ENCODE data around the gene GALNT10. TPM values are rescaled to one million over a fixed set of nuclear protein-coding genes. Genes with fewer than 3 reads are reported as not detected.

The GALNT10 gene
- polyA plus RNA-seq, 1 of the 3 experiments (the other 2 are of a cell fraction): 56.3 TPM

DNA sequence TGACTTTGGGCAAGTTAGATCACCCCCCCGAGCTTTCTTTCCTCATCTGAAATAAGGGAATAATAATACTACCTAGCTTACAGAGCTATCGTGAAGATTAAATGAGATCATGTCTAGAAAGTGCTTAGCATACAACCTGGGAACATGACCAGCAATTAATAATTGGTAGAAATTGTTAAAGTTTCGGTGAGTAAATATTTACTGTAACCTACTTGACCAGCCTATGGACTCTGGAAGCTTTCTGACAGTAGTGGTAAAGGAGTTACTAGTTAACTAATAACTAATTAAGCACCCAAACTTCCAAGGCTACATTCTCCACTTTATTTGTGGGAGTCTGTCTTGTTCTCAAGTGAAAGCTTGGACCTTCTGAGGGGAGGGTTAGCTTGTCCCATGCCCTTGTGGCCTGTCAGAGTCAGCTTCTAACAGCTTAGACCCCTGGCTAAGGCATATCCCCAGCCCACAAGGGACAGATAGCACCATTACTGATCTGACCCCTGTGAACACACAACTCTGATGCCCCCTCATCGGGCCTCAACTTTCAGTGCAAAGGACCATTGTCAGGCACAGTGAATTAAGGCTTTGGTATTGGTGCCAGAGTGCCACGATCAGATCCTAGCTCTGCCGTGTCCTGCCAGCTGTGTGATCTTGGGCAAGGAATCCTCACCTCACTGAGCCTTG is 196.6 kb downstream of the GALNT10 start:
- Histone ChIP-seq H3K9me3 (no peaks in the 10 kb centered on the region), H3K4me2 (no peak overlapping the region), H3K36me3 (replicated peaks in 1 of 2; ENCODE audit: control insufficient read depth in 1 of 2, insufficient read depth in 2 of 2, low read length in 1 of 2) (peaks cover 41 to 60% of the 10 kb centered on the region in 2 experiments), H3K9ac (no peak overlapping the region), H3K4me1 (ENCODE audit: control insufficient read depth in 1 of 2, insufficient read depth in 2 of 2, low read depth in 1 of 2, low read length in 1 of 2) (peaks cover 0 to 3% of the 10 kb centered on the region in 2 experiments; a peak in 1 of 4 replicates), H2AFZ (ENCODE audit: low read depth) (no peak overlapping the region), H3F3A (replicated peaks; ENCODE audit: insufficient read depth) (no peaks in the 10 kb centered on the region), H3K4me3 (ENCODE audit: low read depth in 2 of 2, low read length in 1 of 2) (no peak overlapping the region), H3K27ac (ENCODE audit: low read depth in 2 of 2, low read length in 1 of 2) (no peak overlapping the region), H3K9me2 (no peaks in the 10 kb centered on the region), H3K27me3 (ENCODE audit: insufficient read depth) (no peaks in the 10 kb centered on the region), H4K20me1 (ENCODE audit: insufficient read depth) (no peaks in the 10 kb centered on the region), H3K79me2 (ENCODE audit: insufficient read depth) (no peaks in the 10 kb centered on the region)
- no peak for DNase-seq
- TF ChIP-seq FOSL2 (IDR thresholded peaks at IDR 0.05; ENCODE audit: borderline replicate concordance, low read depth): no peak
- no peak for TF ChIP-seq YY1 (IDR thresholded peaks at IDR 0.05; ENCODE audit: low read depth)
- no peak for TF ChIP-seq TAF1 (IDR thresholded peaks at IDR 0.05; ENCODE audit: borderline replicate concordance, low read depth, low read length)
- TF ChIP-seq, protein P1, sequence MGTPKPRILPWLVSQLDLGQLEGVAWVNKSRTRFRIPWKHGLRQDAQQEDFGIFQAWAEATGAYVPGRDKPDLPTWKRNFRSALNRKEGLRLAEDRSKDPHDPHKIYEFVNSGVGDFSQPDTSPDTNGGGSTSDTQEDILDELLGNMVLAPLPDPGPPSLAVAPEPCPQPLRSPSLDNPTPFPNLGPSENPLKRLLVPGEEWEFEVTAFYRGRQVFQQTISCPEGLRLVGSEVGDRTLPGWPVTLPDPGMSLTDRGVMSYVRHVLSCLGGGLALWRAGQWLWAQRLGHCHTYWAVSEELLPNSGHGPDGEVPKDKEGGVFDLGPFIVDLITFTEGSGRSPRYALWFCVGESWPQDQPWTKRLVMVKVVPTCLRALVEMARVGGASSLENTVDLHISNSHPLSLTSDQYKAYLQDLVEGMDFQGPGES (IDR thresholded peaks at IDR 0.05; ENCODE audit: low read depth, low read length): no peak
- no peak for TF ChIP-seq RXRA (IDR thresholded peaks at IDR 0.05; ENCODE audit: borderline replicate concordance, low read depth)
- no peak for TF ChIP-seq ELF1 (IDR thresholded peaks at IDR 0.05)
- TF ChIP-seq, protein P2, sequence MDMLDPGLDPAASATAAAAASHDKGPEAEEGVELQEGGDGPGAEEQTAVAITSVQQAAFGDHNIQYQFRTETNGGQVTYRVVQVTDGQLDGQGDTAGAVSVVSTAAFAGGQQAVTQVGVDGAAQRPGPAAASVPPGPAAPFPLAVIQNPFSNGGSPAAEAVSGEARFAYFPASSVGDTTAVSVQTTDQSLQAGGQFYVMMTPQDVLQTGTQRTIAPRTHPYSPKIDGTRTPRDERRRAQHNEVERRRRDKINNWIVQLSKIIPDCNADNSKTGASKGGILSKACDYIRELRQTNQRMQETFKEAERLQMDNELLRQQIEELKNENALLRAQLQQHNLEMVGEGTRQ (IDR thresholded peaks at IDR 0.05; ENCODE audit: borderline replicate concordance, low read depth, low read length): no peak
- no peak for TF ChIP-seq TCF12 (IDR thresholded peaks at IDR 0.05)
- TF ChIP-seq RCOR1 (IDR thresholded peaks at IDR 0.05; ENCODE audit: low read length): no peak
- no peak for TF ChIP-seq GABPA (IDR thresholded peaks at IDR 0.05; ENCODE audit: low read depth)
- TF ChIP-seq, protein P3, sequence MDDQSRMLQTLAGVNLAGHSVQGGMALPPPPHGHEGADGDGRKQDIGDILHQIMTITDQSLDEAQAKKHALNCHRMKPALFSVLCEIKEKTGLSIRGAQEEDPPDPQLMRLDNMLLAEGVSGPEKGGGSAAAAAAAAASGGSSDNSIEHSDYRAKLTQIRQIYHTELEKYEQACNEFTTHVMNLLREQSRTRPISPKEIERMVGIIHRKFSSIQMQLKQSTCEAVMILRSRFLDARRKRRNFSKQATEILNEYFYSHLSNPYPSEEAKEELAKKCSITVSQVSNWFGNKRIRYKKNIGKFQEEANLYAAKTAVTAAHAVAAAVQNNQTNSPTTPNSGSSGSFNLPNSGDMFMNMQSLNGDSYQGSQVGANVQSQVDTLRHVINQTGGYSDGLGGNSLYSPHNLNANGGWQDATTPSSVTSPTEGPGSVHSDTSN (IDR thresholded peaks at IDR 0.05): no peak
- no peak for TF ChIP-seq NRF1 (IDR thresholded peaks at IDR 0.05; ENCODE audit: low read depth, low read length)
- no peak for TF ChIP-seq RAD21 (IDR thresholded peaks at IDR 0.05; ENCODE audit: low read length)
- TF ChIP-seq, protein P4, sequence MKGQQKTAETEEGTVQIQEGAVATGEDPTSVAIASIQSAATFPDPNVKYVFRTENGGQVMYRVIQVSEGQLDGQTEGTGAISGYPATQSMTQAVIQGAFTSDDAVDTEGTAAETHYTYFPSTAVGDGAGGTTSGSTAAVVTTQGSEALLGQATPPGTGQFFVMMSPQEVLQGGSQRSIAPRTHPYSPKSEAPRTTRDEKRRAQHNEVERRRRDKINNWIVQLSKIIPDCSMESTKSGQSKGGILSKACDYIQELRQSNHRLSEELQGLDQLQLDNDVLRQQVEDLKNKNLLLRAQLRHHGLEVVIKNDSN (IDR thresholded peaks at IDR 0.05; ENCODE audit: borderline replicate concordance, low read depth): no peak
- POLR2A ChIA-PET: no interaction called here
- CTCF ChIA-PET: interaction anchor here (0.8 to 2.0 kb wide), 4 partner anchors 9 to 315 kb away, joined by 3 to 7 read pairs (median 5); no protein-coding TSS in a partner anchor
- 93% methylated on average over 6 of the region's 6 CpGs for WGBS (ENCODE audit: low lambda C conversion rate)
